Stimulated activated CD8-positive, alpha-beta memory T cell treated with anti-CD3 and anti-CD28 coated beads, Interleukin-12 subunit alpha, Interleukin-12 subunit beta, amount 100 ng/mL, for 4 hours (primary cell): Measurements from ENCODE around the gene SEMA4B.

Experiments
- DNase-seq: peaks from one replicate; pipeline ENCODE4 v3.0.0-alpha.2; 2020; ENCODE audit warnings: low read depth

SEMA4B gene

GRCh38 chr15:90205050-90205848 lies 4.1 kb downstream of the SEMA4B start:
- no peak for DNase-seq

GRCh38 chr15:90205886-90206285 lies 4.8 kb downstream of the SEMA4B start:
- DNase-seq = no peak

GRCh38 chr15:90207252-90207651 lies 6.1 kb downstream of the SEMA4B start:
- DNase-seq = no peak

- DNase-seq = no peak
These were observed 7.2 kb downstream of the SEMA4B start for GRCh38 chr15:90208356-90208755.

GRCh38 chr15:90209591-90209990 lies 8.5 kb downstream of the SEMA4B start:
- no peak for DNase-seq

GRCh38 chr15:90210593-90210992 lies 9.5 kb downstream of the SEMA4B start:
- no peak for DNase-seq

GRCh38 chr15:90211009-90211408 lies 9.9 kb downstream of the SEMA4B start:
- DNase-seq = no peak

GRCh38 chr15:90211440-90212143 lies 10.5 kb downstream of the SEMA4B start:
- no peak for DNase-seq

GRCh38 chr15:90212221-90213098 lies 11.3 kb downstream of the SEMA4B start:
- DNase-seq = no peak

- DNase-seq = no peak
These were observed 12.1 kb downstream of the SEMA4B start for GRCh38 chr15:90213122-90213817.

- DNase-seq = no peak
These were observed 12.7 kb downstream of the SEMA4B start for GRCh38 chr15:90213818-90214204.

- DNase-seq = no peak
These were observed 13.5 kb downstream of the SEMA4B start for GRCh38 chr15:90214553-90215196.

GRCh38 chr15:90217671-90218394 lies 16.7 kb downstream of the SEMA4B start:
- no peak for DNase-seq

- no peak for DNase-seq
These were observed 18.5 kb downstream of the SEMA4B start for GRCh38 chr15:90219421-90220141.

- DNase-seq = no peak
These were observed 20.2 kb downstream of the SEMA4B start for GRCh38 chr15:90221246-90221900.

- DNase-seq = no peak
These were observed 21.4 kb downstream of the SEMA4B start for GRCh38 chr15:90222547-90222946.

- no peak for DNase-seq
These were observed 22.5 kb downstream of the SEMA4B start for GRCh38 chr15:90223441-90224165.

- DNase-seq = no peak
These were observed 23.9 kb downstream of the SEMA4B start for GRCh38 chr15:90225047-90225446.
